GM10266 (cell line): ENCODE results near the gene CHRNB1.

Source experiments
- DNase-seq: peaks from one replicate; pipeline ENCODE4 v3.0.0; 2012; ENCODE audit errors: extremely low spot score
- TF ChIP-seq, protein P1 (sequence below): IDR thresholded peaks from 2 replicates; pipeline ENCODE4 v1.5.1; 2012; ENCODE audit warnings: mild to moderate bottlenecking, low read depth; ENCODE audit not compliant: control insufficient read depth, insufficient read depth; ENCODE audit errors: missing control alignments

The CHRNB1 gene

DNA sequence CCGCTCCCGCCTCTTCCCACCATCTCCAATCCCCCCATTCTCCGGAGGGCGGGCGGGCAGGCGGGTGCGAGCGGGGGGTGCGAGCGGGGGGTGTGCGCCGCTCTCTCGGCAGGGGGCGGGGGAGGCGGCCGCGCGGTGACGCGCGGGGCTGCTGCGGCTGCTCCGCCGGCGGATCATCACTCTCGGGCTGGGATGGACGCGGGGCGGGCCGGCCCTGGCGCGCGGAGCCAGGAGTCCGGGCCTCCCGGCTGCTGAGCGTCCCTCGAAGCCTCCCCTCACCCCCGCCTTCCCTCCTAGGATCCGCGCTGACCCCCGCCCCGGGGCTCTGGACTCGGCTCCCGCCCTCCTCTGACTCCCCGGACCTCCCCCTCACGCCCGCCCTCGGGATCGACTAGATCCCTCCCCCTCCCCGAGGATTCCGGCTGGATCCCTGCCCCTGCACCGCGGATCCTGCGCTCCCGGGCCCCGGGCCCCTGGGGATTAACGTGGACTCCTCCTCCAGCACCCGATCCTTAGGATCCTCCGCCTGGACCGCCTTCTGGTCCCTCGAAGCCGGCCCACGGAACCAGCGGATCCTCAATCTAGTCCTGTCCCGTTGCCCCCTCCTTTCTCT lies 40.0 kb upstream of the CHRNB1 start:
- DNase-seq, result no peak
- TF ChIP-seq, protein P1, sequence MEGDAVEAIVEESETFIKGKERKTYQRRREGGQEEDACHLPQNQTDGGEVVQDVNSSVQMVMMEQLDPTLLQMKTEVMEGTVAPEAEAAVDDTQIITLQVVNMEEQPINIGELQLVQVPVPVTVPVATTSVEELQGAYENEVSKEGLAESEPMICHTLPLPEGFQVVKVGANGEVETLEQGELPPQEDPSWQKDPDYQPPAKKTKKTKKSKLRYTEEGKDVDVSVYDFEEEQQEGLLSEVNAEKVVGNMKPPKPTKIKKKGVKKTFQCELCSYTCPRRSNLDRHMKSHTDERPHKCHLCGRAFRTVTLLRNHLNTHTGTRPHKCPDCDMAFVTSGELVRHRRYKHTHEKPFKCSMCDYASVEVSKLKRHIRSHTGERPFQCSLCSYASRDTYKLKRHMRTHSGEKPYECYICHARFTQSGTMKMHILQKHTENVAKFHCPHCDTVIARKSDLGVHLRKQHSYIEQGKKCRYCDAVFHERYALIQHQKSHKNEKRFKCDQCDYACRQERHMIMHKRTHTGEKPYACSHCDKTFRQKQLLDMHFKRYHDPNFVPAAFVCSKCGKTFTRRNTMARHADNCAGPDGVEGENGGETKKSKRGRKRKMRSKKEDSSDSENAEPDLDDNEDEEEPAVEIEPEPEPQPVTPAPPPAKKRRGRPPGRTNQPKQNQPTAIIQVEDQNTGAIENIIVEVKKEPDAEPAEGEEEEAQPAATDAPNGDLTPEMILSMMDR, result no peak

DNA sequence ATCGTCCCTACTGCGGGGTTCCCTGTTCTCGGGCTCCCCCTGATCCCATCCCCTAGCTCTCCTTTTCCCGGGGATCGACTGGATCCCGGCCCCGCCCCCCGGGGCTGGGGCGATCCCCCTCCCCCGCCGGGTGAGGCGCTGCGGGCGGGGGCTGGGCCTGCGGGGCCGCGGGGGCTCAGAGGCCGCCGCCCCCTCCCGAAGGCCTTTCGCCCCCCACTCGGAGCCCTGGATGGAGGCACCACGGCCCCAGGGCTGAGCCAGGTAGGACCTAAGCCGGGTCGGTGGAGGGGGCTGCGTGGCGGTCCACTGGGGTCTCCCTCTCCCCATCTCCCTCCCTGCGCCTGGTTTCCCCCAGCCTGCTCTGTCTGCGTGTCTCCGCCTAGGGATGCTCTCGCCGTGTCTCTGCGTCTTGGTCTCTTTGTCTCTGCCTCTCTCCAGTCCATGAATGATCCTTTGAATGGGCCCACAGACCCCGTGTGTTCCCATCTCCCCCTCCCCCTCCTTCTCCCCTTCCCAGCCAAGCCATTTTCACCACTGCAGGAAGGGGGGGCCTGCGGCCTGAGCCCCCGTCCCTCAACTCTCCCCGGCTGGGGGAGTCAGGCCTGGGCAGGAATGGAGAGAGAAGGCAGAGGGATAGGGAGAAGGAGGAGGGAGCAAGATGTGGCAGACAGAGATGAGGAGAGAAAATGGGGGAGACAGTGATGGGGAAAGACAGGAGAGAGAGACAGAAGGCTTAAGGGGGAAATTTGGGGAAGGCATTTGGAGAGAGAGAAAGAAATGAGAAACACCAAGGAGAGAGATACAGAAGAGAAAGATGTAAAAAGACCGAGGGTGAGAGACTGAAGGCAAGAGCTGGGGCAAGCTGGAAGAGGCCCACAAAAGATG lies 39.3 kb upstream of the CHRNB1 start:
- no peak for DNase-seq
- TF ChIP-seq, protein P1, result no peak

DNA sequence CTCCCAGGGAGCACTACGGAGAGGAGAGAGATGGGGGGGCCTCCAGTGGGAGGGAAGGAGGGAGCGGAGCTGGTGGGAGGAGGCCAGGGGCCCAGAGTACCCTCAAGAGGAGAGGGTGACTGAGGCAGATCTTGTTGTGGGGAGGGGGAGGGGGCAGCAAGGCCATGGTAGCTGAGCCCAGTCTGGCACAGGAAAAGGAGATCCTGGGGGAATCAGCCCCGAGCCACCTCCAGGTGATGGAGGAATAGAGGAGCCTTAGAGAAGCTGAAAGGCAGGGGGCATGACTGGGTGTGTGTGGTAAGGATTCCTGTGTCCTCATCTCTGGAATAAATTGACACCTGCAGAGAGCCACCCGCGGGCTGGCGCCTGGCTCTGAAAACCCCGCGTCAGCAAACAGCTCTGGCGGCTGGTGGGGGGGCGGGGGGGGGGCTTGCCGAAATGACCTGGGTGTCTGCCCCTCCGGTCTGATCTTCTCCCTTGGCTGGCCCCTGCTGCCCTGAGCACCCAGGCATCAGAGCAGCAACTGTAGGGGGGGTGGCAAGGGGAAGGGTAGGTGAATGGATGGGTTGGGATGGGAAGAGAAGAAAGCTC lies 38.5 kb upstream of the CHRNB1 start:
- TF ChIP-seq, protein P1, result no peak
- no peak for DNase-seq

DNA sequence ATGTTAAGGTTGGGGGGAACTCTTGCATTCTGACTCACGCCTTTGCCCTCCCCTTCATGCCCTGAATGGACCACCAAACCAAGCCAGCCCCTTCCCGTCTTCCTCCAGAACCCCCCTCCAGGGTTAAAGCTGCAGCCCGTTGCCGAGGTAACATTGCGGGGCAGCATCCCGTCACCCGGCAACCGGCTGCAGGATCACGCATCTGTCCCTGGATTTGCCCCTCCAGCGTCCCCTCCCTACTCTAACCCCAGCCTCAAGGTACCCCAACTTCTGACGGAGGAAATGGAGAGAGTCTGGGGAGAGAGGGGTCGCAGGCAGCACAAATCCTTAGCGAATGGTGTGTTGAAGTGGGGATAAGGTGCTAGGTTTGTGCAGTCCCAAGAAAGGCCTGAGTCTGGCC lies 37.8 kb upstream of the CHRNB1 start:
- TF ChIP-seq, protein P1, result no peak
- no peak for DNase-seq

DNA sequence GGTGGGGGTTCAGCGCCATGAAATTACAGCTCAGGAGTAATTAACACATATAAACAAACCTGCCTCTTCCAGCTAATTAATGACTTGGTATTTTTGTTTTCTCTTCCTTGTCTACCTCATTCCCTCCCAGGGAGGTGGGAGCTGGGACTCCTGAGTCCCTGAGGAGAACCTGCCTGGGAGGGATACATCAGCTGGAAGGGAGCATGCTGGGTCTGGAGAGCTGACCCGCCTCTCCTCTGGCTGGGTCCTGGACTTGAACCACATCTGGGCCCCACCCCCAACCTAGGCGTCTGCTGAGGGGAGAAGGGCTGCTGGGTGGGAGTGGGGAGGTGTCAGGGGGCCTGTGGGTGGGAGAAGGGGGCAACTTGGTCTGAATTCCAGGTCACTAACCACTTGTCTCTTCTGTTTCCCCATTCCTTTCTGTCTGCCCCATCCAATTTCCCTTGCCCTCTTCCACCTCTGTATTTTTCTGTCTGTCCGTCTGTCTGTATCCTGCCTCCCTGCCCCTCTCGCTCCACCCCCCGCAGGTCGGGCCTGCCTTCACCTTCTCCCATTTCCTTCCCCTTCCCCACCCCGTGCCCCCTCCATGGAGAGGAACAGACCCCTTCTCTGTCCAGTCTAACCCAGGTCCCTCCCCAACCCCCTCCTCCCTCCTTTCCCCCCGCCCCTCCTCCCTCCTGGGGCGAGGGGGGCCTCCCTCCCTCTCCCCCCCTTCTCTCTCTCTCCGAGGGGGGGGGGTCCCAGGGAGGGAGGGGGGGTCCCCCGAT lies 37.2 kb upstream of the CHRNB1 start, which contains the start of gene NLGN2:
NLGN2 (plus strand) TSS at position 361 of the 767 bp plus-strand sequence. CDS start 411 bp downstream, outside the sequence.
- TF ChIP-seq, protein P1, result no peak
- DNase-seq, result no peak

DNA sequence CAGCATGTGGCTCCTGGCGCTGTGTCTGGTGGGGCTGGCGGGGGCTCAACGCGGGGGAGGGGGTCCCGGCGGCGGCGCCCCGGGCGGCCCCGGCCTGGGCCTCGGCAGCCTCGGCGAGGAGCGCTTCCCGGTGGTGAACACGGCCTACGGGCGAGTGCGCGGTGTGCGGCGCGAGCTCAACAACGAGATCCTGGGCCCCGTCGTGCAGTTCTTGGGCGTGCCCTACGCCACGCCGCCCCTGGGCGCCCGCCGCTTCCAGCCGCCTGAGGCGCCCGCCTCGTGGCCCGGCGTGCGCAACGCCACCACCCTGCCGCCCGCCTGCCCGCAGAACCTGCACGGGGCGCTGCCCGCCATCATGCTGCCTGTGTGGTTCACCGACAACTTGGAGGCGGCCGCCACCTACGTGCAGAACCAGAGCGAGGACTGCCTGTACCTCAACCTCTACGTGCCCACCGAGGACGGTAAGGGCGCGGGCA lies 36.6 kb upstream of the CHRNB1 start:
- TF ChIP-seq, protein P1, result no peak
- DNase-seq, result no peak
